Neuron (in vitro differentiated cells): Measurements from ENCODE around the gene COX6A1.
A peak's percentile ranks its signal among the peaks of the same experiment; 100 is the strongest.

Source experiments
- H2AFZ ChIP-seq: one replicate; pipeline ENCODE4 v1.6.1; 2013; ENCODE audit warnings: low read depth, mild to moderate bottlenecking, inconsistent platforms, low read length, moderate library complexity
- H3K27me3 ChIP-seq: one replicate; pipeline ENCODE4 v1.6.1; 2013; ENCODE audit warnings: low read length; ENCODE audit not compliant: insufficient read depth
- H3K36me3 ChIP-seq: one replicate; pipeline ENCODE4 v1.6.1; 2013; ENCODE audit warnings: low read length; ENCODE audit not compliant: insufficient read depth
- H3K4me1 ChIP-seq: one replicate; pipeline ENCODE4 v1.6.1; 2013; ENCODE audit warnings: low read length; ENCODE audit not compliant: insufficient read depth
- H3K4me3 ChIP-seq: 2 replicates; pipeline ENCODE4 v1.5.1; 2013; ENCODE audit warnings: mild to moderate bottlenecking, low read length, moderate library complexity
- H3K9me3 ChIP-seq: one replicate; pipeline ENCODE4 v1.6.1; 2013; ENCODE audit warnings: low read length

The COX6A1 gene

GRCh38 chr12:120465756-120466155, 27.8 kb downstream of the COX6A1 start:
- Histone ChIP-seq H3K9me3 (no peaks in the 10 kb centered on the region), H3K27me3 (no peaks in the 10 kb centered on the region), H3K4me3 (no peak overlapping the region), H3K36me3 (peaks cover 66% of the 10 kb centered on the region), H2AFZ (no peak overlapping the region), H3K4me1 (peaks cover 20% of the 10 kb centered on the region)

GRCh38 chr12:120466560-120467315, 28.8 kb downstream of the COX6A1 start:
- no peaks in the 10 kb centered on the region for H3K9me3 ChIP-seq
- no peak overlapping the region for H2AFZ ChIP-seq
- no peak overlapping the region for H3K4me3 ChIP-seq
- H3K4me1 ChIP-seq: peaks cover 20% of the 10 kb centered on the region
- H3K27me3 ChIP-seq: no peaks in the 10 kb centered on the region
- H3K36me3 ChIP-seq: peaks cover 57% of the 10 kb centered on the region

DNA sequence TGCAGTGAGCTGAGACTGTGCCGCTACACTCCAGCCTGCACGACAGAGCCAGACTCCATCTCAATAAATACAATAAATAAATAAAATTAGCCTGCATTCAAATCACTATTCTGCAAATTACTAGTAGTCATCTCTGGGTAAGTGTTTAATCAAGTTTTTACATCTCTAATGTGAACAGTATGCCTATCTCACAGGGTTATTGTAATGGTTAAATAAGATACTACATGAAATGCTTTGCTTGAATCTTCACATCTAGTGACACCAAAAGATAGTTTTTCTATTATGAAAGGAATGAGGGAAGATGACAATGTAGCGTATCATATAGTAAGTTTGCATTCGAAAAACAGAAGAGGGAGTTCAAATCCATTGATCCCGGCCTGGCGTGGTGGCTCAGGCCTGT, 29.5 kb downstream of the COX6A1 start:
- Histone ChIP-seq H3K4me1 (peaks cover 21% of the 10 kb centered on the region), H3K9me3 (no peaks in the 10 kb centered on the region), H3K36me3 (peaks cover 50% of the 10 kb centered on the region), H2AFZ (no peak overlapping the region), H3K4me3 (no peak overlapping the region), H3K27me3 (no peaks in the 10 kb centered on the region)

DNA sequence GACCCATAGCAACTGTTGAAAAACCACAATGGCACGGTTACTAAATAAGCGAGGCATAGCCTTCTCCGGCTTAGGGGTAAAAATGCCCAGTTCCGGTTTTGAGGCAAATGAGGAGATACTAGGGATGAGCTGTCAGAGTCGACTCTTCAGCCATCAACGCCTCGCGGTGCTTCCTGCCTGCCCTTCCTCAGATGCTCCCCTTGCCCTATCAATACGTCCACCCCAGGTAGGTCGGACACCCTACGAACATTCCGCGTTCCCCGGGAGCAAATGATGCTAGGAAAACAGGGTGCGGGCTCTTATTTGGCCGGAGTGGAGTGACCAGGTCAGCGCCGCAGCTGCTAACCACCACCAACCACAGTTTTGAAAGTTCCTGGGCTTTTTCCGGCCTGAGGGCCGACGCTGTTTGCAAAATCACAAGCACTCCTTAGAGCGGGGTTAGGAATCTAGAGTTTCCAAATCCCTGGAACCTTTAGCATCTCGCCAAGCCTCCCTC, 30.5 kb downstream of the COX6A1 start:
- H3K4me3 ChIP-seq: peak overlapping the region; percentile 97
- H2AFZ ChIP-seq: no peak overlapping the region
- H3K36me3 ChIP-seq: peaks cover 41% of the 10 kb centered on the region
- peaks cover 22% of the 10 kb centered on the region for H3K4me1 ChIP-seq
- no peaks in the 10 kb centered on the region for H3K27me3 ChIP-seq
- no peaks in the 10 kb centered on the region for H3K9me3 ChIP-seq

DNA sequence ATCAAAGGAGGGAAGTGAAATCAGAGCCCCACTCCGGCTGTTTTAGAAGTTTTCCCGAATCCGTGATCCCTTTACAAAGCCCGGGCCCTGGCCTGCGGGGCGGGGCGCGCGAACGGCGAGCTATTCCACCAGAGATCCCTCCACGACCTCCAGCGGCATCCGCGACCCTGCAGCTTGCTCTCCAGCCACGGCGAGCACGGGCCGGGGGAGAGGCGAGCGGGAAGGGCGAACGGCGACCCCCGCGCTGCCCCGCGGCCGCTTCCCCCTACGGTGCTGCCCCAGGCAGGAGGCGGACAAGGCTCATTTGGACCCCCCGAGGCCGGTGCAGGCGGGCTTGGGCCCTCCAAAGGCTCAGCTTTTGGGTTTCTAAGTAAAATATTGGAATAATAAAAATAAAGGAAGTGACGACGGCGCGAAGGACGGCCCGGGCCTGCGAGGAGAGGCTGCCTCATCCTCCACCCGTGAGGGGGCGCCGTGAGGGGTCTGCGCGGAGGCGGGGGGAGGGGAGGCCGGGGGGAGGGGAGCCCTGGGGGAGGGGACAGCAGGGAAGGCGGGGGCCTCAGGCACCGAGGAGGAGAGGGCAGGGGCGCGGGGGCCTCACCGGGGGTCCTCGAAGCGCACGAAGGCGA, 31.0 kb downstream of the COX6A1 start:
- Histone ChIP-seq H3K4me3 (peak overlapping the region; percentile 97), H3K36me3 (peaks cover 36% of the 10 kb centered on the region)

DNA sequence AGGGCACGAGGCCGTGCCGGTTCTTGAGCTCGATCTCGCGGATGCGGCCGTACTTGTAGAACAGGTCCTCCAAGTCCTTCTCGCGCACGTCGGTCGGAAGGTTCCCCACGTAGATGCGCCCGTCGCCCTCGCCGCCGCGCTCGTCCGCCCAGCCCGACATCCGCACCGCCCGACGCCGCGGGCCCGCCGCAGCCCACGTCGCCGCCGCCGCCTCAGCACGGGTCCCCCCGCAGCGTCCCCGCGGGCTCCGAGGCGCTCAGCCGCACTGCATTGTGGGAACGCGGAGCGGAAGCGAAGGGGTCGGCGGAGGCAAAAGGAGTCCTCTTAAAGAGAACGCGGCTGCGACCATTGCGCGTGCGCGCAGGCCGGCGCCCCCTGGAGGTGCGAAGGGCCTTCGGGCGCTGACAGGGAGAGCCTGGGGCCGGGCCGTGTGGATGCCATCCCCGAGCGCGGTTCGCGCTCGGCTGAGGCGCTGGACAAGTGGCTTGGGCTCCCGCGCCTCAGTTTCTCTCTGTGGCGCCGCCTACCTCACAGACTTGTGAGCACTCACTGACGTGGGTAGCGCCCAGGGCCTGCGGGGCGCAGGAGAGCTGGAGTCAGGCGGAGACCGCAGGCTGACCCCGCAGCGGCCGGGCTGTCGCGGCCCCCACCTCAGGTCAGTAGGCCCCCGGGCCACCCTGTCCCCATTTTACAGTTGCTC, 31.7 kb downstream of the COX6A1 start, which contains the start of gene SRSF9:
SRSF9 (minus strand) TSS at position 299 of the 700 bp plus-strand sequence; CDS start at position 160, 139 bp downstream.
- peak within 1 kb of the TSS; percentile 65 for H2AFZ ChIP-seq
- peaks cover 28% of the 10 kb centered on the region for H3K4me1 ChIP-seq
- H3K4me3 ChIP-seq: peak within 1 kb of the TSS; percentile 97
- H3K9me3 ChIP-seq: no peaks in the 10 kb centered on the region
- H3K36me3 ChIP-seq: peaks cover 29% of the 10 kb centered on the region
- H3K27me3 ChIP-seq: no peaks in the 10 kb centered on the region

More for the DNA sequence above, 31.0 kb downstream of the COX6A1 start:
- peak overlapping the region; percentile 65 for H2AFZ ChIP-seq
- H3K9me3 ChIP-seq: no peaks in the 10 kb centered on the region
- no peaks in the 10 kb centered on the region for H3K27me3 ChIP-seq
- H3K4me1 ChIP-seq: peaks cover 22% of the 10 kb centered on the region

DNA sequence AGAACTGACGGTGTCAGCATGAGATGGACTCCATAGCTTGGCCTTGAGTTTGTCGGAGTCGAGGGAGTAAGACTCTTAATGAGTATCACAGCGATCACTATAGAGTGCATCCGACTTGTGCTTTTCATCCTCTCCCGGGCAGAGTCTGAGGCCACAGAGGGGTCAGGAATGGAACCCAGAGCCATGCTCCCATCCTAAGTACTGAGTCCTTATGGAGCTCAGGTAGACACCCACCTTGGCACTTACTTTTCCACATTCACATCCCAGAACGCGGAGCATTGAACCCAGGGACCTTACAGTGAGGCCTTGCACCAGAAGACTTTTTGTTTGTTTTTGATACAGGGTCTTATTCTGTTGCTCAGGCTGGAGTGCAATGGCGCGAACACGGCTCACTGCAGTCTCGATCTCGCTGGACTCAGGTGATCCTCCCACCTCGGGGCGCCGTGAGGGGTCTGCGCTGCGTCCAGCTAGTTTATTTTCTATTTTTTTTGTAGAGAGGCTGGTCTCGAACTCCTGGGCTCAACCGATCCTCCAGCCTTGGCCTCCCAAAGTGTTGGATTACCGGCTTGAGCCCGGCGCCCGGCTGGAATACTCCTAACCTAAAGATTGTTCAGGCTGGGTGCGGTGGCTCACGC, 32.4 kb downstream of the COX6A1 start:
- Histone ChIP-seq H3K9me3 (no peaks in the 10 kb centered on the region), H2AFZ (peak overlapping the region; percentile 65), H3K4me1 (peaks cover 29% of the 10 kb centered on the region)

GRCh38 chr12:120472521-120472920, 34.6 kb downstream of the COX6A1 start:
- Histone ChIP-seq H3K27me3 (no peaks in the 10 kb centered on the region), H3K4me3 (no peak overlapping the region), H2AFZ (no peak overlapping the region), H3K4me1 (peaks cover 22% of the 10 kb centered on the region), H3K36me3 (peaks cover 2% of the 10 kb centered on the region), H3K9me3 (no peaks in the 10 kb centered on the region)

More for the DNA sequence above, 32.4 kb downstream of the COX6A1 start:
- H3K36me3 ChIP-seq: peaks cover 22% of the 10 kb centered on the region
- no peaks in the 10 kb centered on the region for H3K27me3 ChIP-seq
- peak overlapping the region; percentile 97 for H3K4me3 ChIP-seq

GRCh38 chr12:120473807-120474615, 36.1 kb downstream of the COX6A1 start:
- Histone ChIP-seq H3K4me1 (peaks cover 16% of the 10 kb centered on the region), H2AFZ (no peak overlapping the region), H3K36me3 (no peaks in the 10 kb centered on the region), H3K4me3 (no peak overlapping the region), H3K27me3 (no peaks in the 10 kb centered on the region), H3K9me3 (no peaks in the 10 kb centered on the region)

- Histone ChIP-seq H3K9me3 (no peaks in the 10 kb centered on the region), H2AFZ (no peak overlapping the region), H3K4me1 (peaks cover 18% of the 10 kb centered on the region), H3K27me3 (no peaks in the 10 kb centered on the region), H3K4me3 (no peak overlapping the region), H3K36me3 (no peaks in the 10 kb centered on the region)
Measured at GRCh38 chr12:120474616-120474960, 36.7 kb downstream of the COX6A1 start.

DNA sequence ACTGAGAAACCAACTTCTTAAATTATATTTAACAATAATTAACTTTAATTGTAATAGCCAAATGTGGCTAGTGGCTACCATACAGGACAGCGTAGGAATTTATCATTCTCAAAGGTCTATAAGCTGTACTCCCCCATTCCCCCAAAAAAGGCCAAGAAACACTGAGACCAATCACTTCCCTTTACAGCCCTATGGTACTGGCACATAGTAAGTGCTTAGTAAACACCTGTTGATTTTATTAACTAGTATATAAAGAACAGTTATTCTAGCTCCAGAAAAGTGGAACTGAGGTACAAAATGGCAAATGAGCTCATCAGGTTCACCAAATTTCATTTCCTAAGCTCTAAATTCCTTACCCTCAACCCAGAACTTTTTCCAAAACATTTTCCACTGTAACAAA, 37.7 kb downstream of the COX6A1 start:
- Histone ChIP-seq H3K27me3 (no peaks in the 10 kb centered on the region), H3K4me3 (no peak overlapping the region), H3K36me3 (no peaks in the 10 kb centered on the region), H3K9me3 (no peaks in the 10 kb centered on the region), H3K4me1 (peaks cover 23% of the 10 kb centered on the region), H2AFZ (no peak overlapping the region)

DNA sequence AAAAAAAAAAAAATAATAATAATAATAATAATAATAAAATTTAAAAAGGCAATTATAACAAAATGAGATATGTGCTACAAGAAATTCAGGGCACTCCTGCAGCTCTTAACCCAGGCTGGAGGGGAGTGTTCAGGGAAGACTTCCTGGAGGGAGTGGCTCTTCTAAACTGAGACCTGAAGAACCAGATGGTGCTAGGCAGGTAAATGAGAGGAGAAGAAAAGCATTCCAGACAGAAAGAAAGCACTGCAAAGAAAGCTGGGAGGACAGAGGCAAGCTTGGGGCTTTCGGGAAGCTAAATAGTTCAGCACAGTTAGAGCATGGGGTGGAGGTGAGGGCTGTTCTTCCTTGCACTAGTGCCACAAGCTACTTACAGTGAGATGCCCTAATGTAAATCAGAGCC, 41.5 kb downstream of the COX6A1 start:
- Histone ChIP-seq H3K4me3 (no peak overlapping the region), H3K9me3 (no peaks in the 10 kb centered on the region), H3K27me3 (no peaks in the 10 kb centered on the region), H3K4me1 (peaks cover 17% of the 10 kb centered on the region), H3K36me3 (peaks cover 6% of the 10 kb centered on the region), H2AFZ (no peak overlapping the region)
